Large intestine (tissue), 3 donors: ENCODE results near the gene TMEM259. TPM values are rescaled to one million over a fixed set of nuclear protein-coding genes. Genes with fewer than 3 reads are reported as not detected.
"Not testable (repeated sequence)": the region's sequence is repeated elsewhere in the genome, so short reads cannot be mapped to it uniquely, and the experiment has no call there.

ENCODE experiments used
- DNase-seq, 2 donors: peaks; one replicate each; pipeline versions ENCODE4 v3.0.0 to v3.0.0-alpha.2; 2013
- H3K27ac ChIP-seq: one replicate; pipeline ENCODE4 v1.5.1; 2013; ENCODE audit warnings: low read length
- H3K27me3 ChIP-seq: 2 replicates; pipeline ENCODE4 v1.6.1; 2013; ENCODE audit warnings: low read length; ENCODE audit not compliant: control insufficient read depth, insufficient read depth
- H3K36me3 ChIP-seq: 2 replicates; pipeline ENCODE4 v1.6.1; 2013; ENCODE audit warnings: low read length; ENCODE audit not compliant: control insufficient read depth, insufficient read depth
- H3K4me1 ChIP-seq: one replicate; pipeline ENCODE4 v1.6.1; 2013; ENCODE audit warnings: low read length; ENCODE audit not compliant: control insufficient read depth, insufficient read depth
- H3K4me3 ChIP-seq: one replicate; pipeline ENCODE4 v1.5.1; 2013; ENCODE audit warnings: low read length
- H3K9me3 ChIP-seq: one replicate; pipeline ENCODE4 v1.6.1; 2013; ENCODE audit warnings: mild to moderate bottlenecking, low read depth, low read length, moderate library complexity; ENCODE audit not compliant: control insufficient read depth
- WGBS: methylation state at CpG from one replicate; pipeline ENCODE4 v1.1.5; 2013; ENCODE audit warnings: low lambda C conversion rate; ENCODE audit not compliant: insufficient coverage; 5-methylcytosine and 5-hydroxymethylcytosine counted together
- polyA plus RNA-seq: library from polyadenylated mRNA; unstranded; fragments of 120-200 nt; gene quantifications from one replicate; pipeline ENCODE4 v1.2.1, GENCODE V29; 2013

Gene TMEM259
- polyA plus RNA-seq, 1 donor: 144 TPM

GRCh38 chr19:1025960-1026782 is 5.2 kb upstream of the TMEM259 start, which contains the start of gene CNN2:
TSS of gene CNN2 (plus strand) at chr19:1026608. CDS start at chr19:1026662, 54 bp downstream.
- H3K36me3 ChIP-seq: peaks cover 4% of the 10 kb centered on the region
- WGBS: no CpG with 5 or more reads among the region's 63 CpGs
- H3K27me3 ChIP-seq: peaks cover 11% of the 10 kb centered on the region
- H3K4me3 ChIP-seq: peak within 1 kb of the TSS; percentile 85
- peaks cover 35% of the 10 kb centered on the region for H3K4me1 ChIP-seq
- H3K9me3 ChIP-seq: peaks cover 3% of the 10 kb centered on the region
- peak; percentile 59 to 80 for DNase-seq
- H3K27ac ChIP-seq: peak within 1 kb of the TSS; percentile 83

- WGBS: 83% methylated on average over 1 of the region's 6 CpGs
- not testable (repeated sequence) for H3K9me3 ChIP-seq, H3K27ac ChIP-seq, H3K36me3 ChIP-seq, H3K4me3 ChIP-seq, DNase-seq
- H3K4me1 ChIP-seq: peaks cover 28% of the 10 kb centered on the region
- peaks cover 11% of the 10 kb centered on the region for H3K27me3 ChIP-seq
Measured at GRCh38 chr19:1025080-1025479, 4.2 kb upstream of the TMEM259 start.

- not testable (repeated sequence) for H3K9me3 ChIP-seq, H3K36me3 ChIP-seq, H3K4me3 ChIP-seq, H3K27ac ChIP-seq, DNase-seq
- no CpG with 5 or more reads among the region's 5 CpGs for WGBS
- H3K4me1 ChIP-seq: peaks cover 30% of the 10 kb centered on the region
- peaks cover 11% of the 10 kb centered on the region for H3K27me3 ChIP-seq
Measured at GRCh38 chr19:1023883-1024188, 2.9 kb upstream of the TMEM259 start.

GRCh38 chr19:1019980-1020867 is 699 bp downstream of the TMEM259 start:
- DNase-seq: no peak

GRCh38 chr19:1019616-1019961 is 1.3 kb downstream of the TMEM259 start:
- peaks cover 44% of the 10 kb centered on the region for H3K4me1 ChIP-seq

More at GRCh38 chr19:1019980-1020867, 699 bp downstream of the TMEM259 start:
- no CpG with 5 or more reads among the region's 60 CpGs for WGBS
- Histone ChIP-seq H3K4me3 (peak overlapping the region; percentile 99), H3K4me1 (peaks cover 43% of the 10 kb centered on the region), H3K36me3 (no peaks in the 10 kb centered on the region), H3K27me3 (no peaks in the 10 kb centered on the region), H3K9me3 (no peaks in the 10 kb centered on the region), H3K27ac (peak overlapping the region; percentile 41)

GRCh38 chr19:1018932-1019615 is 1.8 kb downstream of the TMEM259 start:
- no peaks in the 10 kb centered on the region for H3K27me3 ChIP-seq
- peak overlapping the region; percentile 99 for H3K4me3 ChIP-seq
- no CpG with 5 or more reads among the region's 17 CpGs for WGBS
- no peak for DNase-seq
- H3K36me3 ChIP-seq: peaks cover 11% of the 10 kb centered on the region
- no peaks in the 10 kb centered on the region for H3K9me3 ChIP-seq
- H3K27ac ChIP-seq: no peak overlapping the region
- H3K4me1 ChIP-seq: peaks cover 44% of the 10 kb centered on the region

More at GRCh38 chr19:1019616-1019961, 1.3 kb downstream of the TMEM259 start:
- H3K27me3 ChIP-seq: no peaks in the 10 kb centered on the region
- no peak for DNase-seq
- WGBS: no CpG with 5 or more reads among the region's 18 CpGs
- peaks cover 6% of the 10 kb centered on the region for H3K36me3 ChIP-seq
- no peak overlapping the region for H3K27ac ChIP-seq
- no peaks in the 10 kb centered on the region for H3K9me3 ChIP-seq
- peak overlapping the region; percentile 99 for H3K4me3 ChIP-seq

GRCh38 chr19:1018393-1018792 is 2.5 kb downstream of the TMEM259 start:
- DNase-seq: no peak
- H3K9me3 ChIP-seq: no peaks in the 10 kb centered on the region
- WGBS: no CpG with 5 or more reads among the region's 5 CpGs
- no peak overlapping the region for H3K4me3 ChIP-seq
- peaks cover 18% of the 10 kb centered on the region for H3K36me3 ChIP-seq
- no peaks in the 10 kb centered on the region for H3K27me3 ChIP-seq
- no peak overlapping the region for H3K27ac ChIP-seq
- H3K4me1 ChIP-seq: peaks cover 44% of the 10 kb centered on the region

- Histone ChIP-seq H3K4me3 (no peak overlapping the region), H3K27me3 (no peaks in the 10 kb centered on the region), H3K27ac (no peak overlapping the region), H3K9me3 (no peaks in the 10 kb centered on the region), H3K36me3 (peaks cover 23% of the 10 kb centered on the region), H3K4me1 (peaks cover 44% of the 10 kb centered on the region)
- no CpG with 5 or more reads among the region's 9 CpGs for WGBS
- DNase-seq: no peak
Measured at GRCh38 chr19:1017906-1018305, 3.0 kb downstream of the TMEM259 start.

- H3K9me3 ChIP-seq: peaks cover under 1% of the 10 kb centered on the region
- WGBS: no CpG with 5 or more reads among the region's 24 CpGs
- H3K36me3 ChIP-seq: peaks cover 29% of the 10 kb centered on the region
- DNase-seq: no peak
- no peaks in the 10 kb centered on the region for H3K27me3 ChIP-seq
- H3K4me3 ChIP-seq: no peak overlapping the region
- H3K27ac ChIP-seq: peak overlapping the region; percentile 59
- H3K4me1 ChIP-seq: peaks cover 44% of the 10 kb centered on the region
Measured at GRCh38 chr19:1017115-1017905, 3.6 kb downstream of the TMEM259 start.
